DOHH2 (cell line): ENCODE results near the gene TFB1M.

Experiments
- H3F3A ChIP-seq: fragments of 200-600 bp; sonication (generic), shearing (Covaris generic); 2 replicates; pipeline ENCODE4 v1.6.0; 2016; ENCODE audit warnings: antibody characterized with exemption, mild to moderate bottlenecking; ENCODE audit not compliant: control insufficient read depth, insufficient read depth
- H3K27ac ChIP-seq: fragments of 200-600 bp; sonication (generic); 2 replicates; pipeline ENCODE4 v1.5.1; 2014; ENCODE audit warnings: low read depth, mild to moderate bottlenecking, low read length, moderate library complexity
- H3K27me3 ChIP-seq: fragments of 200-600 bp; sonication (generic); 2 replicates; pipeline ENCODE4 v1.6.1; 2014; ENCODE audit warnings: mild to moderate bottlenecking, low read length, mixed read lengths; ENCODE audit not compliant: control insufficient read depth
- H3K36me3 ChIP-seq: fragments of 200-600 bp; sonication (generic); 2 replicates; pipeline ENCODE4 v1.6.1; 2014; ENCODE audit warnings: mild to moderate bottlenecking, low read length, moderate library complexity, mixed read lengths; ENCODE audit not compliant: control insufficient read depth
- H3K4me1 ChIP-seq: fragments of 200-600 bp; sonication (generic); 2 replicates; pipeline ENCODE4 v1.6.1; 2014; ENCODE audit warnings: mild to moderate bottlenecking, low read length, mixed read lengths; ENCODE audit not compliant: control insufficient read depth
- H3K4me2 ChIP-seq: fragments of 200-600 bp; sonication (generic); 2 replicates; pipeline ENCODE4 v1.6.0; 2014; ENCODE audit warnings: mild to moderate bottlenecking, low read length, moderate library complexity
- H3K4me3 ChIP-seq: fragments of 200-600 bp; sonication (generic); 2 replicates; pipeline ENCODE4 v1.5.1; 2014; ENCODE audit warnings: mild to moderate bottlenecking, low read length, mixed read lengths
- H3K79me2 ChIP-seq: fragments of 200-600 bp; sonication (generic); 2 replicates; pipeline ENCODE4 v1.6.1; 2014; ENCODE audit warnings: mild to moderate bottlenecking, low read length, mixed read lengths; ENCODE audit not compliant: control insufficient read depth
- H3K9me2 ChIP-seq: fragments of 200-600 bp; sonication (generic); replicated peaks from 2 replicates; pipeline ENCODE4 v1.6.1; 2014; ENCODE audit warnings: mild to moderate bottlenecking, low read length, mixed read lengths; ENCODE audit not compliant: control insufficient read depth
- H3K9me3 ChIP-seq: fragments of 200-600 bp; sonication (generic); 2 replicates; pipeline ENCODE4 v1.6.1; 2014; ENCODE audit warnings: antibody characterized with exemption, low read length, mixed read lengths; ENCODE audit not compliant: control insufficient read depth, insufficient read depth
- H4K20me1 ChIP-seq: fragments of 200-600 bp; sonication (generic); 2 replicates; pipeline ENCODE4 v1.6.0; 2014; ENCODE audit warnings: low read depth, mild to moderate bottlenecking, antibody characterized with exemption, low read length, moderate library complexity; ENCODE audit not compliant: control insufficient read depth, insufficient read depth
- EZH2phosphoT487 ChIP-seq: fragments of 200-600 bp; sonication (generic); IDR thresholded peaks from 2 replicates; pipeline ENCODE4 v1.6.1; 2017; ENCODE audit warnings: borderline replicate concordance, mild to moderate bottlenecking, antibody characterized with exemption, low read length, moderate library complexity, mixed read lengths
- TF ChIP-seq, protein P1 (sequence below): fragments of 200-600 bp; sonication (generic); IDR thresholded peaks from one replicate; pipeline ENCODE4 v1.5.1; 2014; ENCODE audit warnings: antibody characterized with exemption, mild to moderate bottlenecking, low read depth, low read length; ENCODE audit not compliant: poor library complexity, severe bottlenecking

The TFB1M gene

GRCh38 chr6:155290491-155290890 is 23.8 kb downstream of the TFB1M start:
- Histone ChIP-seq H3K4me3 (no peak overlapping the region), H3K36me3 (peaks cover 78% of the 10 kb centered on the region), H3K27me3 (no peaks in the 10 kb centered on the region), H3K9me2 (no peaks in the 10 kb centered on the region), H3K27ac (no peak overlapping the region), H3F3A (no peaks in the 10 kb centered on the region), H3K4me2 (no peak overlapping the region), H3K4me1 (no peaks in the 10 kb centered on the region), H4K20me1 (no peaks in the 10 kb centered on the region), H3K9me3 (no peaks in the 10 kb centered on the region), H3K79me2 (peaks cover 6% of the 10 kb centered on the region)
- TF ChIP-seq, protein P1, sequence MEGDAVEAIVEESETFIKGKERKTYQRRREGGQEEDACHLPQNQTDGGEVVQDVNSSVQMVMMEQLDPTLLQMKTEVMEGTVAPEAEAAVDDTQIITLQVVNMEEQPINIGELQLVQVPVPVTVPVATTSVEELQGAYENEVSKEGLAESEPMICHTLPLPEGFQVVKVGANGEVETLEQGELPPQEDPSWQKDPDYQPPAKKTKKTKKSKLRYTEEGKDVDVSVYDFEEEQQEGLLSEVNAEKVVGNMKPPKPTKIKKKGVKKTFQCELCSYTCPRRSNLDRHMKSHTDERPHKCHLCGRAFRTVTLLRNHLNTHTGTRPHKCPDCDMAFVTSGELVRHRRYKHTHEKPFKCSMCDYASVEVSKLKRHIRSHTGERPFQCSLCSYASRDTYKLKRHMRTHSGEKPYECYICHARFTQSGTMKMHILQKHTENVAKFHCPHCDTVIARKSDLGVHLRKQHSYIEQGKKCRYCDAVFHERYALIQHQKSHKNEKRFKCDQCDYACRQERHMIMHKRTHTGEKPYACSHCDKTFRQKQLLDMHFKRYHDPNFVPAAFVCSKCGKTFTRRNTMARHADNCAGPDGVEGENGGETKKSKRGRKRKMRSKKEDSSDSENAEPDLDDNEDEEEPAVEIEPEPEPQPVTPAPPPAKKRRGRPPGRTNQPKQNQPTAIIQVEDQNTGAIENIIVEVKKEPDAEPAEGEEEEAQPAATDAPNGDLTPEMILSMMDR, result no peak
- no peak for TF ChIP-seq EZH2phosphoT487

GRCh38 chr6:155287762-155288161 is 26.5 kb downstream of the TFB1M start:
- H3K27me3 ChIP-seq, result no peaks in the 10 kb centered on the region
- no peaks in the 10 kb centered on the region for H4K20me1 ChIP-seq
- no peak overlapping the region for H3K27ac ChIP-seq
- no peaks in the 10 kb centered on the region for H3K4me1 ChIP-seq
- no peak overlapping the region for H3K4me3 ChIP-seq
- H3K9me2 ChIP-seq, result no peaks in the 10 kb centered on the region
- no peaks in the 10 kb centered on the region for H3K9me3 ChIP-seq
- no peak overlapping the region for H3K4me2 ChIP-seq
- H3K36me3 ChIP-seq, result peaks cover 80% of the 10 kb centered on the region
- no peaks in the 10 kb centered on the region for H3F3A ChIP-seq
- TF ChIP-seq EZH2phosphoT487, result no peak
- TF ChIP-seq, protein P1, result no peak
- peaks cover 6% of the 10 kb centered on the region for H3K79me2 ChIP-seq

- peaks cover 75% of the 10 kb centered on the region for H3K36me3 ChIP-seq
- no peaks in the 10 kb centered on the region for H3K9me3 ChIP-seq
- no peaks in the 10 kb centered on the region for H3F3A ChIP-seq
- H3K27ac ChIP-seq, result no peak overlapping the region
- no peaks in the 10 kb centered on the region for H4K20me1 ChIP-seq
- H3K79me2 ChIP-seq, result peaks cover 6% of the 10 kb centered on the region
- H3K27me3 ChIP-seq, result no peaks in the 10 kb centered on the region
- no peaks in the 10 kb centered on the region for H3K4me1 ChIP-seq
- no peaks in the 10 kb centered on the region for H3K9me2 ChIP-seq
- TF ChIP-seq, protein P1, result no peak
- TF ChIP-seq EZH2phosphoT487, result no peak
- H3K4me2 ChIP-seq, result no peak overlapping the region
- H3K4me3 ChIP-seq, result no peak overlapping the region
Measured at GRCh38 chr6:155284775-155285174, 29.5 kb downstream of the TFB1M start.

GRCh38 chr6:155278319-155279049 is 35.8 kb downstream of the TFB1M start:
- Histone ChIP-seq H3K4me3 (no peak overlapping the region), H3F3A (no peaks in the 10 kb centered on the region), H4K20me1 (no peaks in the 10 kb centered on the region), H3K27ac (no peak overlapping the region), H3K9me3 (no peaks in the 10 kb centered on the region), H3K4me2 (no peak overlapping the region), H3K4me1 (peaks cover 8% of the 10 kb centered on the region), H3K9me2 (no peaks in the 10 kb centered on the region), H3K79me2 (no peaks in the 10 kb centered on the region), H3K36me3 (peaks cover 77% of the 10 kb centered on the region), H3K27me3 (no peaks in the 10 kb centered on the region)
- TF ChIP-seq, protein P1, result no peak
- no peak for TF ChIP-seq EZH2phosphoT487
